Chondrocyte (in vitro differentiated cells): ENCODE measurements around the gene GNB2. TPM values are rescaled to one million over a fixed set of nuclear protein-coding genes. Genes with fewer than 3 reads are reported as not detected.

Experiments used
- DNase-seq: peaks from one replicate; pipeline ENCODE4 v3.0.0; 2021; ENCODE audit warnings: mixed read lengths, low spot score
- H3K27ac Mint-ChIP-seq: one replicate; pipeline ENCODE4 v1.8.0; 2021; ENCODE audit warnings: mild to moderate bottlenecking, moderate library complexity, mixed read lengths; ENCODE audit not compliant: unreplicated experiment
- H3K27me3 Mint-ChIP-seq: 2 replicates; pipeline ENCODE4 v1.8.0; 2021; ENCODE audit warnings: low read depth, mixed read lengths
- H3K36me3 Mint-ChIP-seq: 2 replicates; pipeline ENCODE4 v1.8.0; 2021; ENCODE audit warnings: low read depth, mixed read lengths
- H3K4me1 Mint-ChIP-seq: 2 replicates; pipeline ENCODE4 v1.8.0; 2021; ENCODE audit warnings: low read depth, mild to moderate bottlenecking, mixed read lengths
- H3K4me3 Mint-ChIP-seq: one replicate; pipeline ENCODE4 v1.8.0; 2021; ENCODE audit warnings: mild to moderate bottlenecking, moderate library complexity, mixed read lengths; ENCODE audit not compliant: unreplicated experiment
- H3K9me3 Mint-ChIP-seq: 2 replicates; pipeline ENCODE4 v1.8.0; 2021; ENCODE audit warnings: low read depth, mixed read lengths
- total RNA-seq: library from RNA; stranded (reverse); gene quantifications from 3 replicates; pipeline ENCODE4 v1.2.1, GENCODE V29; 2021
- TF ChIP-seq, protein P1 (sequence below): fragments of 200-600 bp; sonication (generic); IDR thresholded peaks from 2 replicates; pipeline ENCODE4 v1.5.0; 2021; ENCODE audit warnings: antibody characterized with exemption, mild to moderate bottlenecking, moderate library complexity

The GNB2 gene
- total RNA-seq, 1 donor from 2014 or later: 202 TPM

DNA sequence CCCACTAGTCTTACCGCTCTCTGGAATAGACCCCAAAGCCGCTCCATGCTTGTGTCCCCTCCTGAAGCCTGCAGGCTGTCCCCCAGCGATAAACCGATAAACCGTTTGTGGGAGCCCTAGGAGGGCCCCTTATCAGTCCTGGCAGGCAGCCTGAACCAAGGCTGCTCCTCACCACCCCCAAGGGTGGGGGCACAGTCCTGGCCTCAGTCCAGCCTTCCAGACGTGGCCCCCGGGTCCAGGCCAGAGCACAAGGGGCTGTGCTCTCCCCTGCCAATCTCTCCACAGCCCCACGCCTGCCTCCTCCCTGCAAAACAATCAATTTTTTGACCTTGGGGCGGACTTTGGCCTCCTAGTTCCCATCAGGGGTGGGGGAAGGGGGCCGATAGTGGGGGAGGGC lies 32.1 kb upstream of the GNB2 start, which contains the start of gene TFR2:
TSS of gene TFR2 (minus strand) at position 90 of the 397 bp plus-strand sequence. CDS start at position 47, 43 bp downstream.
- no peak within 1 kb of the TSS for H3K4me3 Mint-ChIP-seq
- H3K4me1 Mint-ChIP-seq: no peaks in the 10 kb centered on the region
- TF ChIP-seq, protein P1, sequence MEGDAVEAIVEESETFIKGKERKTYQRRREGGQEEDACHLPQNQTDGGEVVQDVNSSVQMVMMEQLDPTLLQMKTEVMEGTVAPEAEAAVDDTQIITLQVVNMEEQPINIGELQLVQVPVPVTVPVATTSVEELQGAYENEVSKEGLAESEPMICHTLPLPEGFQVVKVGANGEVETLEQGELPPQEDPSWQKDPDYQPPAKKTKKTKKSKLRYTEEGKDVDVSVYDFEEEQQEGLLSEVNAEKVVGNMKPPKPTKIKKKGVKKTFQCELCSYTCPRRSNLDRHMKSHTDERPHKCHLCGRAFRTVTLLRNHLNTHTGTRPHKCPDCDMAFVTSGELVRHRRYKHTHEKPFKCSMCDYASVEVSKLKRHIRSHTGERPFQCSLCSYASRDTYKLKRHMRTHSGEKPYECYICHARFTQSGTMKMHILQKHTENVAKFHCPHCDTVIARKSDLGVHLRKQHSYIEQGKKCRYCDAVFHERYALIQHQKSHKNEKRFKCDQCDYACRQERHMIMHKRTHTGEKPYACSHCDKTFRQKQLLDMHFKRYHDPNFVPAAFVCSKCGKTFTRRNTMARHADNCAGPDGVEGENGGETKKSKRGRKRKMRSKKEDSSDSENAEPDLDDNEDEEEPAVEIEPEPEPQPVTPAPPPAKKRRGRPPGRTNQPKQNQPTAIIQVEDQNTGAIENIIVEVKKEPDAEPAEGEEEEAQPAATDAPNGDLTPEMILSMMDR: no peak
- DNase-seq: no peak
- no peaks in the 10 kb centered on the region for H3K36me3 Mint-ChIP-seq
- H3K27me3 Mint-ChIP-seq: peaks cover 21% of the 10 kb centered on the region
- H3K27ac Mint-ChIP-seq: no peak within 1 kb of the TSS
- H3K9me3 Mint-ChIP-seq: no peaks in the 10 kb centered on the region

DNA sequence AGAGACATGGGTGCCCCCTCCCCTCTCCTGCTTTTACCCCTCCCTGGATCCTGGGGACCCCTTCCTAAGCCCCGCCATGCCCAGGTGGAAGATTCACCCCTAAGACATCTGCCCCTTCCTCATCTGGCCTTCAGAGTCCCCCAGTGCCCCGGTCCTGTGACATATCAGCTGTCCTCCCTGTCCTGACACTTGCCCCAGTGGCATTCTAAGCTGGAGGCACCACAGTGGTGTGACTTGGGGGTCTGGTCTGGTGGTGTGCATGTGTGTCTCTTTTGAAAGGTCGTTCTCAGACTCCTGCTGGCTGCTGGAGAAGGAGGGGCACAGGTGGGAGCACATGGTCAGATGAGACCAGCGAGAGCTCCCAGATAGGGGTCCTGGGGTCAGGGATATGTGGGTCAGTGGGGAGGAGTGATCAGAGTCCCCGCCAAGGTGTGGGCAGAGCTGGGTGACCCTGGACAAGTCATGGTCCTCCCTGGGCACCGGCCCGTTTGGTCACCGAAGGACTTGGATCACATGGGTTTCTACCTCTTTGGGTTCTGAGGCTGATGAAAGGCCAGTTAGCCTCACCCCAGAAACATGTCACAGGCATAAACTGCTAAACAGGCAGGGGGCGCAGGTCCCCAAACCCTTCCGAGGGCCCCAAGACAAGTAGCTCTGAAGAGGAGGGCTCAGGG lies 31.5 kb upstream of the GNB2 start:
- peaks cover 24% of the 10 kb centered on the region for H3K27me3 Mint-ChIP-seq
- no peaks in the 10 kb centered on the region for H3K4me1 Mint-ChIP-seq
- H3K9me3 Mint-ChIP-seq: no peaks in the 10 kb centered on the region
- DNase-seq: no peak
- H3K4me3 Mint-ChIP-seq: no peak overlapping the region
- TF ChIP-seq, protein P1: no peak
- H3K36me3 Mint-ChIP-seq: no peaks in the 10 kb centered on the region
- H3K27ac Mint-ChIP-seq: no peak overlapping the region

DNA sequence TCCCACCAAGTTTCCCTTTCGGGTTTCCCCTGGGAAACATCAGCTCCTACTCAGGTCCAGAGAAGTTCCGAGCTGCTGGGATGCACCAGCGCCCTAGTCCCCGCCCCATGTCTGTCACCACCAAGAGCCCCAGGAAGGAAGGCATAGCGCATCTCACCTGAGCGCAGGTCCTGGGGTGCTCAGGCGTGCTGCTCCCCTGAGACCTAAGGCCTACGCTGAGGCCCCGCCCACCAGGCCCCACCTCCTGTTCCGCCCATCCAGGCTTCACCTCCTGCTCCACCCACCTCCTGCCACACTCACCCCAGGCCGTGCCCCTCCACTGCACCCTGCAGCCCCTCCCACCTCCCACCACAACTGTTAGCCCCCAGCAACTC lies 31.0 kb upstream of the GNB2 start:
- Mint-ChIP-seq H3K4me3 (no peak overlapping the region), H3K4me1 (no peaks in the 10 kb centered on the region), H3K9me3 (no peaks in the 10 kb centered on the region), H3K36me3 (no peaks in the 10 kb centered on the region), H3K27me3 (peaks cover 26% of the 10 kb centered on the region), H3K27ac (no peak overlapping the region)
- DNase-seq: no peak
- TF ChIP-seq, protein P1: no peak

DNA sequence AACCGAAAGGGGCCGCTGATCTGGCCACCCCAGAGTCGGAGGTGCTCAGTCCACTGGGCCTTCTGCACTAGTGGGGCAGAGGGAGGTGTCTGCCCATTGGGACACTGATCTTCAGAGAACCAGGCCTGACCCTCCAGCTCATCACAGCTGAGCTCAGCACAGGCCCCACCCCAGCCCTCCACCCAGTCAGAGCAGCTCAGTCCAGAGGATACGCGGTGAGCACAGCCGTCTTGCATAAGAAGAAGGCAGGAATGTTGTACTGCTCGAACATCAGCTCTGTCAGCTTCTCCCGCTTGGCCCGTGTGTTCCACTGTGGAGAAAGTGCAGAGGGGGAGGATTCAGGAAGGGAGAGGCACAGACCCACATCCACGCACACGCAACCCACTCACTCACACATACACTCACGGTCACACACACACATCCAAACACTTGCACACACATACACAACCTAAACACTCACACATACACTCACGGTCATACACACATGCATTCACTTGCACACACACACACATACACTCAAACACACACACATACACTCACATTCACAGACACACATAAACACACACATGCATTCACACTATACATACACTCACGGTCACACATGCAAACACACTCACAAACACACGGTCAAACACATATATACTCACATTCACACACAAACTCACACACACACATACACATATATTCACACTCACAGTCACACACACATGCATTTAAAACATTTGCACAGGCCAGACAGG lies 23.5 kb upstream of the GNB2 start:
- TF ChIP-seq, protein P1: no peak
- Mint-ChIP-seq H3K27ac (no peak overlapping the region), H3K36me3 (peaks cover 2% of the 10 kb centered on the region), H3K4me3 (no peak overlapping the region), H3K27me3 (peaks cover 34% of the 10 kb centered on the region), H3K4me1 (no peaks in the 10 kb centered on the region), H3K9me3 (no peaks in the 10 kb centered on the region)
- no peak for DNase-seq

DNA sequence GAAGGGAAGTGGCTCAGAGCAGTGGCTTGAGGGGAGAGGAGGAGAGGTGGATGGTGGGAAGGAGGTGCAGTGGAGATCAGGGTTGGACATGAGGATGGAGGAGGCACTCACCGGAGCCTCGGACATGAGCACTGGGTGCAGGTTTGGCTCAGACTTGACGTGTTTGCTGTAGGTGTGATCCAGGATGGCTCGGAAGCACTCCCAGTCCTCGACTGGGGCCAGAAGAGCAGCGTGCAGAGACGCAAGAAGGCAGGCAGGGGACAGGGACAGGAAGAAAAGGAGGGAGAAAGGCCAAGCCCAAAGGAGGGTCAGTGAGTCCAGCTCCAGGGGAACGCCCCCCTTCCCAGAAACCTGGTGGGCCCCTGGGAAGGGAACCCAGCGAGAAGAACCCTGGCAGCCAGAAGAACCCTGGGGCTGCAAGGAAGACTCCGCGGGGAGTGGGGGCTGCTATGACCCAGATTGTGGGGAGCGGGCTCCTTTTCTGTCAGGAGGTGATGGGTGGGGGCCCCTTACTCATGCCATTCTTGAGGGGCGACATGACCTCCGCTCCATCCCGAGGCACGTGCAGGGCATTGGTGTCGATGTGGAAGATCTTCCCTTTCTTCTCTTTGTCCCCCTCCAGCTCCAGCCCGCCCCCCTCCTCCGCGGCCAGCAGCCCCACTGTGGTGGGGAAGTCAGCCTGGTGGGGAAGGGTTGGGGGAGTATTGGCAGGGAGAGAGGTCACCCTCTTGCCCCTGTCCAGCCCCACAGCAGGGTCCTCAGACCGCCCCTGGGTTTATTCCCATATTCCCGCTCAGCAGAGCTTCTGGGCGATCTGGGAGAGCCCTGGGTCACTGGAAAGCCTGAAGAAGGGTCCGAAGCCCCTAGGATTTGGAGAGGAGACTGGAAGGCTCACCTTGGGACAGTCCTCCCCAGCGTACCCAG lies 18.4 kb upstream of the GNB2 start:
- Mint-ChIP-seq H3K9me3 (no peaks in the 10 kb centered on the region), H3K4me3 (no peak overlapping the region), H3K27me3 (peaks cover 17% of the 10 kb centered on the region), H3K36me3 (peaks cover 1% of the 10 kb centered on the region), H3K4me1 (no peaks in the 10 kb centered on the region), H3K27ac (no peak overlapping the region)
- DNase-seq: no peak
- TF ChIP-seq, protein P1: no peak
